Stomach (tissue), 9 donors: ENCODE measurements around the gene SLC24A3. TPM values are rescaled to one million over a fixed set of nuclear protein-coding genes. Genes with fewer than 3 reads are reported as not detected.

Experiments
- DNase-seq, 2 donors: peaks; one replicate each; pipeline versions ENCODE4 v3.0.0 to v3.0.0-alpha.2; 2013 to 2019
- H3K27ac ChIP-seq, 5 donors: fragments of 200-600 bp in 4 of 5; sonication (generic) in 4 of 5; one replicate each; pipeline ENCODE4 v1.5.1; 2013 to 2019; ENCODE audit warnings: mild to moderate bottlenecking in 1 of 5, moderate library complexity in 1 of 5
- H3K27me3 ChIP-seq, 3 donors: fragments of 200-600 bp; sonication (generic); one replicate each; pipeline ENCODE4 v1.5.1; 2017 to 2019; ENCODE audit warnings: mixed run types in 1 of 3
- H3K36me3 ChIP-seq, 4 donors: fragments of 200-600 bp; sonication (generic); 1 replicate in 3 of 4; 2 replicates in 1 of 4; pipeline ENCODE4 v1.5.1; 2016 to 2019
- H3K4me1 ChIP-seq, 4 donors: fragments of 200-600 bp; sonication (generic); one replicate each; pipeline ENCODE4 v1.5.1; 2016 to 2019
- H3K4me3 ChIP-seq, 4 donors: fragments of 200-600 bp; sonication (generic) in 3 of 4; one replicate each; pipeline ENCODE4 v1.5.1; 2016 to 2019; ENCODE audit warnings: mild to moderate bottlenecking in 1 of 4
- H3K9me3 ChIP-seq, 4 donors: fragments of 200-600 bp; sonication (generic); one replicate each; pipeline ENCODE4 v1.5.1; 2016 to 2019
- CTCF ChIP-seq, 7 experiments: fragments of 450-650 bp in 4 of 7; fragments of 200-600 bp in 3 of 7; sonication (generic) in 3 of 7; IDR thresholded peaks; one replicate each; pipeline ENCODE4 v1.5.1; 2016 to 2019; ENCODE audit warnings: antibody characterized with exemption in 7 of 7, control low read depth in 2 of 7, mild to moderate bottlenecking in 1 of 7
- EP300 ChIP-seq: sonication (generic); formaldehyde crosslinking; IDR thresholded peaks from one replicate; pipeline ENCODE4 v1.6.1; 2017; ENCODE audit warnings: antibody characterized with exemption
- POLR2A ChIP-seq, 4 donors: fragments of 450-650 bp; IDR thresholded peaks; one replicate each; pipeline ENCODE4 v1.6.1; 2016; ENCODE audit warnings: antibody characterized with exemption in 4 of 4, control low read depth in 2 of 4, mild to moderate bottlenecking in 1 of 4, moderate library complexity in 1 of 4
- POLR2AphosphoS5 ChIP-seq, 3 donors: sonication (generic); formaldehyde crosslinking; IDR thresholded peaks; one replicate each; pipeline ENCODE4 v1.6.1; 2016; ENCODE audit warnings: antibody characterized with exemption in 3 of 3
- WGBS, 5 donors: extraction: QIAGEN DNeasy Blood & Tissue Kit in 3 of 5; methylation state at CpG; one replicate each; pipeline versions ENCODE4 v1.1.5 to v1.1.7; 2013 to 2018; 5-methylcytosine and 5-hydroxymethylcytosine counted together
- intact Hi-C: fragments of 100-400 bp; cut with DNase I; formaldehyde crosslinking; loops from one replicate; pipeline ENCODE4 v1.15.1; 2023; ENCODE audit warnings: low total_unique reads
- polyA plus RNA-seq, 3 donors: library from polyadenylated mRNA; stranded (reverse); fragments of 200-250 nt; gene quantifications; one replicate each; pipeline ENCODE4 v1.2.3, GENCODE V29; 2013
- total RNA-seq, 5 donors: library from RNA; depleted of rRNA; stranded (reverse); fragments of >200 nt; gene quantifications; one replicate each; pipeline versions ENCODE4 v1.1.0 to v1.2.3, GENCODE V29; 2014 to 2016
- donor health status: healthy with polysubstance abuse.
- donor health status: Bipolar disorder and iron deficiency.
- donor health status: healthy.

The SLC24A3 gene
- total and polyA plus RNA-seq, 8 donors = 1.8 to 9.0 (median 4.5) TPM

GRCh38 chr20:19473922-19474286 lies 261.5 kb downstream of the SLC24A3 start:
- intact Hi-C loops = no loop called here
- Histone ChIP-seq H3K27me3 (no peaks in the 10 kb centered on the region), H3K36me3 (no peaks in the 10 kb centered on the region), H3K27ac (no peak overlapping the region), H3K9me3 (no peaks in the 10 kb centered on the region), H3K4me1 (no peaks in the 10 kb centered on the region), H3K4me3 (no peak overlapping the region)
- no peak for DNase-seq
- 85 to 90% (median 88%) methylated on average over 6 of the region's 6 CpGs for WGBS, 5 donors
- TF ChIP-seq POLR2A (IDR thresholded peaks at IDR 0.05) (no peak), POLR2AphosphoS5 (IDR thresholded peaks at IDR 0.05) (no peak), CTCF (IDR thresholded peaks at IDR 0.05) (no peak), EP300 (no peak)

GRCh38 chr20:19478320-19478895 lies 266.0 kb downstream of the SLC24A3 start:
- DNase-seq = no peak
- no peak for TF ChIP-seq POLR2A (IDR thresholded peaks at IDR 0.05)
- no peak for TF ChIP-seq EP300
- TF ChIP-seq CTCF (IDR thresholded peaks at IDR 0.05) = no peak
- TF ChIP-seq POLR2AphosphoS5 (IDR thresholded peaks at IDR 0.05) = no peak
- intact Hi-C loops = no loop called here
- 75 to 88% (median 85%) methylated on average over 3 to 5 of the region's 5 CpGs for WGBS, 5 donors
- no peaks in the 10 kb centered on the region for H3K9me3 ChIP-seq
- H3K4me1 ChIP-seq = no peaks in the 10 kb centered on the region
- H3K4me3 ChIP-seq = no peak overlapping the region
- no peak overlapping the region for H3K27ac ChIP-seq
- H3K36me3 ChIP-seq = no peaks in the 10 kb centered on the region
- H3K27me3 ChIP-seq = no peaks in the 10 kb centered on the region

- 36 to 78% (median 58%) methylated on average over 2 of the region's 2 CpGs for WGBS, 5 donors
- TF ChIP-seq CTCF (IDR thresholded peaks at IDR 0.05) = no peak
- TF ChIP-seq EP300 = no peak
- no peak for TF ChIP-seq POLR2AphosphoS5 (IDR thresholded peaks at IDR 0.05)
- TF ChIP-seq POLR2A (IDR thresholded peaks at IDR 0.05) = no peak
- H3K36me3 ChIP-seq = no peaks in the 10 kb centered on the region
- H3K27me3 ChIP-seq = no peaks in the 10 kb centered on the region
- H3K4me1 ChIP-seq = no peaks in the 10 kb centered on the region
- no peak overlapping the region for H3K27ac ChIP-seq
- H3K4me3 ChIP-seq = no peak overlapping the region
- no peak for DNase-seq
- intact Hi-C loops = no loop called here
- no peaks in the 10 kb centered on the region for H3K9me3 ChIP-seq
These were observed 270.3 kb downstream of the SLC24A3 start for GRCh38 chr20:19482726-19483125.

- no peaks in the 10 kb centered on the region for H3K9me3 ChIP-seq
- intact Hi-C loops = no loop called here
- no peak for DNase-seq
- H3K27me3 ChIP-seq = no peaks in the 10 kb centered on the region
- no peaks in the 10 kb centered on the region for H3K36me3 ChIP-seq
- no peak overlapping the region for H3K4me3 ChIP-seq
- H3K4me1 ChIP-seq = no peaks in the 10 kb centered on the region
- H3K27ac ChIP-seq = no peak overlapping the region
- TF ChIP-seq POLR2A (IDR thresholded peaks at IDR 0.05) (no peak), POLR2AphosphoS5 (IDR thresholded peaks at IDR 0.05) (no peak), CTCF (IDR thresholded peaks at IDR 0.05) (no peak), EP300 (no peak)
These were observed 270.9 kb downstream of the SLC24A3 start for GRCh38 chr20:19483309-19483708.
